GM12801 (cell line): Measurements from ENCODE around the gene BIN1.

Source experiments
- CTCF ChIP-seq: IDR thresholded peaks from one replicate; pipeline ENCODE4 v1.5.1; 2011; ENCODE audit warnings: control low read depth; ENCODE audit not compliant: insufficient read length; ENCODE audit errors: extremely low read depth

The BIN1 gene

GRCh38 chr2:127069003-127069402 lies 38.0 kb downstream of the BIN1 start:
- no peak for TF ChIP-seq CTCF

- no peak for TF ChIP-seq CTCF
These were observed 38.6 kb downstream of the BIN1 start for GRCh38 chr2:127068351-127068741.

- TF ChIP-seq CTCF = no peak
These were observed 39.2 kb downstream of the BIN1 start for GRCh38 chr2:127067620-127068350.

GRCh38 chr2:127066942-127067341 lies 40.0 kb downstream of the BIN1 start:
- no peak for TF ChIP-seq CTCF

GRCh38 chr2:127065940-127066318 lies 41.0 kb downstream of the BIN1 start:
- no peak for TF ChIP-seq CTCF

- no peak for TF ChIP-seq CTCF
These were observed 41.5 kb downstream of the BIN1 start for GRCh38 chr2:127065299-127065939.

GRCh38 chr2:127064642-127065250 lies 42.2 kb downstream of the BIN1 start:
- TF ChIP-seq CTCF = no peak
